ENCODE results near the gene RNF130. TPM values are rescaled to one million over a fixed set of nuclear protein-coding genes. Genes with fewer than 3 reads are reported as not detected.

RNF130 gene
- total RNA-seq, 1 donor from 2014 or later, result 183 TPM

DNA sequence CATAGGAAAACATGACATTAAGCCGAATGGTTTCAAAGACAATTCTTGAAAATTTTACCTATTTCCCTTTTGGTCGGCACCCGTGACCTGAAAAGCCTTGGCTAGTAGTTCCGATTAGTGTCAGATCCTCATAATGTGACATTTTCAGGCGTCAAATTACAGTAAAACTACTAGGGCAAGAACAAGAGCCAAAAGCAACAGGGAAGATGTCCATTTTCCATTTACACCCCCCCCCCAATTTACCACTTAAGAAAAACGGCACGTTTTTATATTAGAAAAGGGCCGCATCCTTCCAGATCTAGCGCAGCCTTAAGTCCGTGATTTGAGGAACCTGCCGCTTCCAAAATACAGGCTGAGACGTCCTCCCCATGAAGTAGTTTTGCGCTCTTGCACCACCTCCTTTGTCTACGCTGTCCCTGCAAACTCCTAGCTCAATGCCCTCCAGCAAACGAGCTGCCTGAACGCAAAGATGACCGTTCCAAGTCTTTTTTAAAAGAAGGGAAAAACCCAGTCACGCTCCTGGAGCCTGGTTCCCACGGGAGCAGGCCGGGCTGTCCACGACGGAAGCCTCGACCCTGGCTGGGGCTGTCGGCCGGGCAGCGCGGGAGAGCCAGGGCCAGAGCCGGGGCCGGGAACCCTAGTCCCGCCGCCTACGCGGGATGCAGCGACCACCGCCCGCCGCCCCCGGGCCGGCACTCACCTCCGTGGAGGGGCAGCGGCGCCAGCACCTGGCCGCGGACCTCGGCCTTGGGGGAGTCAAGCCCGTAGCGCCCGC lies 616 bp downstream of the RNF130 start:
- TF ChIP-seq EZH2 (IDR thresholded peaks at IDR 0.05), result no peak
- peaks cover 9% of the 10 kb centered on the region for H3K9me3 ChIP-seq (ENCODE audit: low read depth)
- Mint-ChIP-seq H3K27ac (peak overlapping the region; percentile 99), H3K4me1 (peaks cover 39% of the 10 kb centered on the region), H3K9me3 (peaks cover 20% of the 10 kb centered on the region), H3K4me3 (peak overlapping the region; percentile 99), H3K36me3 (peaks cover 14% of the 10 kb centered on the region), H3K27me3 (ENCODE audit: insufficient read depth, low read depth) (peaks cover 12% of the 10 kb centered on the region)
- peaks cover under 1% of the 10 kb centered on the region for H3K36me3 ChIP-seq
- H3K4me1 ChIP-seq, result peaks cover 33% of the 10 kb centered on the region
- peaks cover 17% of the 10 kb centered on the region for H3K27me3 ChIP-seq
- peaks cover 49% of the 10 kb centered on the region for H4K20me1 ChIP-seq (ENCODE audit: low read depth)
- H3F3A ChIP-seq (ENCODE audit: low read depth), result peaks cover 36% of the 10 kb centered on the region
- DNase-seq (ENCODE audit: low spot score), result peak; percentile 54
- peak overlapping the region; percentile 86 for H3K4me3 ChIP-seq
- peaks cover 55% of the 10 kb centered on the region for H3K79me2 ChIP-seq (ENCODE audit: low read depth)
- peak overlapping the region; percentile 88 for H3K4me2 ChIP-seq
- peak overlapping the region; percentile 68 for H3K9ac ChIP-seq
- peak overlapping the region; percentile 74 for H3K27ac ChIP-seq
- H2AFZ ChIP-seq (replicated peaks), result no peak overlapping the region

GRCh38 chr5:180069589-180070247 lies 1.8 kb downstream of the RNF130 start:
- Histone ChIP-seq H3K9ac (peak overlapping the region; percentile 68), H3K36me3 (peaks cover 9% of the 10 kb centered on the region), H3F3A (ENCODE audit: low read depth) (peaks cover 26% of the 10 kb centered on the region), H3K9me3 (ENCODE audit: low read depth) (peaks cover 9% of the 10 kb centered on the region), H3K27me3 (peaks cover 17% of the 10 kb centered on the region), H2AFZ (replicated peaks) (no peak overlapping the region), H3K4me1 (peaks cover 25% of the 10 kb centered on the region), H4K20me1 (ENCODE audit: low read depth) (peaks cover 62% of the 10 kb centered on the region), H3K4me2 (peak overlapping the region; percentile 88), H3K79me2 (ENCODE audit: low read depth) (peaks cover 68% of the 10 kb centered on the region), H3K4me3 (peak overlapping the region; percentile 86), H3K27ac (peak overlapping the region; percentile 82)
- TF ChIP-seq EZH2phosphoT487 (IDR thresholded peaks at IDR 0.05) (no peak), EZH2 (IDR thresholded peaks at IDR 0.05) (no peak)
- TF ChIP-seq, protein P1, sequence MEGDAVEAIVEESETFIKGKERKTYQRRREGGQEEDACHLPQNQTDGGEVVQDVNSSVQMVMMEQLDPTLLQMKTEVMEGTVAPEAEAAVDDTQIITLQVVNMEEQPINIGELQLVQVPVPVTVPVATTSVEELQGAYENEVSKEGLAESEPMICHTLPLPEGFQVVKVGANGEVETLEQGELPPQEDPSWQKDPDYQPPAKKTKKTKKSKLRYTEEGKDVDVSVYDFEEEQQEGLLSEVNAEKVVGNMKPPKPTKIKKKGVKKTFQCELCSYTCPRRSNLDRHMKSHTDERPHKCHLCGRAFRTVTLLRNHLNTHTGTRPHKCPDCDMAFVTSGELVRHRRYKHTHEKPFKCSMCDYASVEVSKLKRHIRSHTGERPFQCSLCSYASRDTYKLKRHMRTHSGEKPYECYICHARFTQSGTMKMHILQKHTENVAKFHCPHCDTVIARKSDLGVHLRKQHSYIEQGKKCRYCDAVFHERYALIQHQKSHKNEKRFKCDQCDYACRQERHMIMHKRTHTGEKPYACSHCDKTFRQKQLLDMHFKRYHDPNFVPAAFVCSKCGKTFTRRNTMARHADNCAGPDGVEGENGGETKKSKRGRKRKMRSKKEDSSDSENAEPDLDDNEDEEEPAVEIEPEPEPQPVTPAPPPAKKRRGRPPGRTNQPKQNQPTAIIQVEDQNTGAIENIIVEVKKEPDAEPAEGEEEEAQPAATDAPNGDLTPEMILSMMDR (IDR thresholded peaks at IDR 0.05), result no peak
- H3K27me3 Mint-ChIP-seq (ENCODE audit: insufficient read depth, low read depth), result peaks cover 12% of the 10 kb centered on the region
- H3K4me3 Mint-ChIP-seq, result peak overlapping the region; percentile 99
- H3K36me3 Mint-ChIP-seq, result peaks cover 21% of the 10 kb centered on the region
- peaks cover 29% of the 10 kb centered on the region for H3K9me3 Mint-ChIP-seq
- H3K27ac Mint-ChIP-seq, result peak overlapping the region; percentile 99
- peak; percentile 79 for DNase-seq (ENCODE audit: low spot score)
- peaks cover 32% of the 10 kb centered on the region for H3K4me1 Mint-ChIP-seq

GRCh38 chr5:180068519-180069090 lies 3.0 kb downstream of the RNF130 start:
- H3K27ac Mint-ChIP-seq, result no peak overlapping the region
- H3K9me3 Mint-ChIP-seq, result peaks cover 39% of the 10 kb centered on the region
- peaks cover 79% of the 10 kb centered on the region for H3K79me2 ChIP-seq (ENCODE audit: low read depth)
- peak overlapping the region; percentile 39 for H3K9ac ChIP-seq
- peaks cover 9% of the 10 kb centered on the region for H3K9me3 ChIP-seq (ENCODE audit: low read depth)
- H3K4me3 Mint-ChIP-seq, result peak overlapping the region; percentile 99
- H3K4me3 ChIP-seq, result peak overlapping the region; percentile 86
- TF ChIP-seq EZH2phosphoT487 (IDR thresholded peaks at IDR 0.05) (no peak), EZH2 (IDR thresholded peaks at IDR 0.05) (no peak)
- TF ChIP-seq, protein P1 (IDR thresholded peaks at IDR 0.05), result no peak
- H3K4me2 ChIP-seq, result peak overlapping the region; percentile 88
- H3F3A ChIP-seq (ENCODE audit: low read depth), result peaks cover 26% of the 10 kb centered on the region
- peaks cover 9% of the 10 kb centered on the region for H3K36me3 ChIP-seq
- peaks cover 25% of the 10 kb centered on the region for H3K4me1 ChIP-seq
- H2AFZ ChIP-seq (replicated peaks), result no peak overlapping the region
- peaks cover 73% of the 10 kb centered on the region for H4K20me1 ChIP-seq (ENCODE audit: low read depth)
- peaks cover 12% of the 10 kb centered on the region for H3K27me3 Mint-ChIP-seq (ENCODE audit: insufficient read depth, low read depth)
- peaks cover 28% of the 10 kb centered on the region for H3K36me3 Mint-ChIP-seq
- no peak for DNase-seq (ENCODE audit: low spot score)
- H3K27ac ChIP-seq, result peak overlapping the region; percentile 82
- H3K4me1 Mint-ChIP-seq, result peaks cover 32% of the 10 kb centered on the region
- peaks cover 14% of the 10 kb centered on the region for H3K27me3 ChIP-seq
